Calu3 (cell line): ENCODE results near the gene CRTC2. TPM values are rescaled to one million over a fixed set of nuclear protein-coding genes. Genes with fewer than 3 reads are reported as not detected.

Experiments
- BruUV-seq: library from RNA; stranded (reverse); fragments of 400-500 nt; replicated peaks from 2 replicates; lab custom pipeline; 2021; lab: Mats Ljungman, UMichigan
- CTCF ChIA-PET: fragments of 300-600 bp; sonication (Branson Sonifier 250); formaldehyde crosslinking; loops from one replicate; lab custom pipeline; 2022; ENCODE audit warnings: antibody characterized with exemption; lab: Charles Lee
- DNase-seq: peaks from one replicate; pipeline ENCODE4 v3.0.0; 2022
- H3K27ac Mint-ChIP-seq: one replicate; pipeline ENCODE4 v1.8.0; 2022; ENCODE audit warnings: mixed read lengths; ENCODE audit not compliant: unreplicated experiment
- H3K27me3 Mint-ChIP-seq: one replicate; pipeline ENCODE4 v1.8.0; 2022; ENCODE audit warnings: mixed read lengths; ENCODE audit not compliant: unreplicated experiment
- H3K36me3 Mint-ChIP-seq: one replicate; pipeline ENCODE4 v1.8.0; 2022; ENCODE audit warnings: mild to moderate bottlenecking, moderate library complexity, mixed read lengths; ENCODE audit not compliant: insufficient read depth, unreplicated experiment
- H3K4me1 Mint-ChIP-seq: one replicate; pipeline ENCODE4 v1.8.0; 2022; ENCODE audit warnings: mild to moderate bottlenecking, low read depth, mixed read lengths; ENCODE audit not compliant: unreplicated experiment
- H3K4me3 Mint-ChIP-seq: one replicate; pipeline ENCODE4 v1.8.0; 2022; ENCODE audit warnings: mild to moderate bottlenecking, low read depth, moderate library complexity, mixed read lengths; ENCODE audit not compliant: unreplicated experiment
- H3K9me3 Mint-ChIP-seq: one replicate; pipeline ENCODE4 v1.8.0; 2022; ENCODE audit warnings: low read depth, mixed read lengths; ENCODE audit not compliant: unreplicated experiment
- CTCF ChIP-seq: fragments of 200-600 bp; IDR thresholded peaks from one replicate; pipeline ENCODE4 v1.8.0; 2022; ENCODE audit warnings: antibody characterized with exemption; ENCODE audit not compliant: unreplicated experiment
- intact Hi-C: fragments of 100-400 bp; cut with micrococcal nuclease; formaldehyde crosslinking; loops from one replicate; pipeline ENCODE4 v1.10.0; 2022; ENCODE audit not compliant: unreplicated experiment
- total RNA-seq: library from RNA; stranded (reverse); gene quantifications from 2 replicates; pipeline ENCODE4 v1.2.3, GENCODE V29; 2022

Gene CRTC2
- total RNA-seq, 1 experiment from 2014 or later, result 52.1 TPM

- CTCF ChIA-PET, result interaction anchor here (0.6 to 3.2 kb wide), 3 partner anchors 9 to 18 kb away, joined by 3 to 16 read pairs (median 3); partner anchors contain the start of genes CREB3L4 and JTB
- Mint-ChIP-seq H3K27me3 (no peaks in the 10 kb centered on the region), H3K36me3 (peaks cover 50% of the 10 kb centered on the region), H3K9me3 (no peaks in the 10 kb centered on the region), H3K4me1 (peaks cover 34% of the 10 kb centered on the region), H3K27ac (peak overlapping the region; percentile 39), H3K4me3 (peak overlapping the region; percentile 90)
- DNase-seq, result no peak
- intact Hi-C loops, result no loop called here
- BruUV-seq, result no TSS peak
- no peak for TF ChIP-seq CTCF
These were observed 499 bp upstream of the CRTC2 start for GRCh38 chr1:153958961-153959260.

- intact Hi-C loops, result no loop called here
- peaks cover 38% of the 10 kb centered on the region for H3K36me3 Mint-ChIP-seq
- peaks cover 27% of the 10 kb centered on the region for H3K4me1 Mint-ChIP-seq
- CTCF ChIA-PET, result interaction anchor here (1.8 to 3.2 kb wide), 2 partner anchors 10 to 11 kb away, joined by 7 to 16 read pairs; partner anchors contain the start of genes CREB3L4 and DENND4B
- peak overlapping the region; percentile 39 for H3K27ac Mint-ChIP-seq
- TF ChIP-seq CTCF, result no peak
- H3K27me3 Mint-ChIP-seq, result no peaks in the 10 kb centered on the region
- H3K4me3 Mint-ChIP-seq, result peak overlapping the region; percentile 90
- H3K9me3 Mint-ChIP-seq, result no peaks in the 10 kb centered on the region
- BruUV-seq, result no TSS peak
- DNase-seq, result no peak
These were observed 685 bp downstream of the CRTC2 start for GRCh38 chr1:153957744-153958110.

- intact Hi-C loops, result no loop called here
- peaks cover 32% of the 10 kb centered on the region for H3K36me3 Mint-ChIP-seq
- no peaks in the 10 kb centered on the region for H3K27me3 Mint-ChIP-seq
- CTCF ChIA-PET, result interaction anchor here (1.8 to 3.2 kb wide), 2 partner anchors 11 kb away, joined by 7 to 16 read pairs; partner anchors contain the start of genes CREB3L4 and DENND4B
- no peak for TF ChIP-seq CTCF
- peak overlapping the region; percentile 39 for H3K27ac Mint-ChIP-seq
- peak overlapping the region; percentile 90 for H3K4me3 Mint-ChIP-seq
- DNase-seq, result no peak
- no peaks in the 10 kb centered on the region for H3K9me3 Mint-ChIP-seq
- BruUV-seq, result no TSS peak
- peaks cover 21% of the 10 kb centered on the region for H3K4me1 Mint-ChIP-seq
These were observed 1.3 kb downstream of the CRTC2 start for GRCh38 chr1:153956997-153957715.

GRCh38 chr1:153954826-153955225 lies 3.6 kb downstream of the CRTC2 start:
- no peak overlapping the region for H3K27ac Mint-ChIP-seq
- peaks cover 23% of the 10 kb centered on the region for H3K36me3 Mint-ChIP-seq
- intact Hi-C loops, result no loop called here
- CTCF ChIA-PET, result no interaction called here
- peaks cover 15% of the 10 kb centered on the region for H3K4me1 Mint-ChIP-seq
- no peak for DNase-seq
- H3K27me3 Mint-ChIP-seq, result no peaks in the 10 kb centered on the region
- H3K4me3 Mint-ChIP-seq, result no peak overlapping the region
- no peaks in the 10 kb centered on the region for H3K9me3 Mint-ChIP-seq
- no peak for TF ChIP-seq CTCF
- BruUV-seq, result no TSS peak
